Measurements from ENCODE around the gene SVEP1.
"Not testable (repeated sequence)": the region's sequence is repeated elsewhere in the genome, so short reads cannot be mapped to it uniquely, and the experiment has no call there.

The SVEP1 gene

DNA sequence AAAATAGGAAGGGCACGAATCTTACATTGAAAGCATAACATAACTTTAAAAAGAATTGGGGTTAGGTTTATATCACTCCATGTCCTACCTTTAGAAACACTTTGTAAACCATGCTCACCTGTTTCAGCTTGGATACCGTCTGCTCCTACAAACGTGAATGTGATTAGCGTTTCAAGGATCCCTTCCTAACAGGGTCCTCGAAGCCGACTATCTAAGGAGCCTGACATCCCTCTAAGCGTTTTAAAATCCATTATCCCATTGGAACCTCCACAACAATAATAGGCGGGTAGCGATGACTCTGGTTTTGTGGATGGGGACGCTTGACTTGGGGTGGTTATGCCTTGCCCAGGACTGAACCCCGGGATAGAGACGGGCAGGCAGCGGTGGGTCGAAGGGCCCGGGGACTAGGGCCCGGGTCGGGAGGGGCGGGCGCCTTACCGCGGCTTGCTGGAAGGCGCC is 937 bp downstream of the SVEP1 start:
- DNase-seq (ENCODE audit: low spot score), result no peak

- DNase-seq (ENCODE audit: low spot score), result no peak
Observed at GRCh38 chr9:110575945-110576344, 3.6 kb downstream of the SVEP1 start.

DNA sequence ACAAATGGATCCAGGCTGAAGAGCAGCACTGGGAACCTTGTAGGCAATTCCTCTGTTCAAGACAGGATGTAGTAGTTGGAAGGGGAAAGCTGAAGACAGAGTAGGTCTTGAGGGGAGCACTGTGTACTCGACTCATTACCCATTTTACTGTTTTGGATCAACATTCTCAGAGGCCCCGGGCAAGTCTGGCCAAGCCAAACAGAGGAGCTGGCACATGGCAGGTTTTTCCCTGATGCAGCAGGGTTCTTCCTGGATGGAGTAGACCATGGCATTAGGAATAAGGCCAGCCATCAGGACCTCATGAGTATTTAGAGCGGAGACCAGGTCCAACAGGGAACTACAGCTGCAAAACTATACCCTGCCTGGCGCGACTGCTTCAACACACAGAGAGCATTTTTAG is 4.4 kb downstream of the SVEP1 start:
- DNase-seq (ENCODE audit: low spot score), result no peak

DNA sequence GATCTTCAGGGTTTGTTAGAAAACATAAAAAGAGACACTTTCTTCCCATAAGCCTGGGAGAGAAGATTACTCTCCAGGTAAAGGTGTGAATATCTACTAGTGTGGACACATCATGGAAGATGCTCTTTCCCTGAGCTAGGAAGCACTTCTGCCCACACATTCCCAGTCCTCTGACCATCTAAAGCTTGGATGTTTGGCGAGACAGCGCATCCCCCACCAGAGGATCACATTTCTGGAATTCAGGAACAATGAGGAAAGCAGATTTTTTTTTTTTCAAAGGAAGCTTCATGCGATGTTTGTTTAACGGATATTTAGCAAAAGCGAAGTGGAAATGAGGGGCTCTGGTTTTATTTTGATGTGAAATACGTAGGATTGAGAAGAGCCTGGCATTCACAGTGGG is 6.2 kb downstream of the SVEP1 start:
- DNase-seq (ENCODE audit: low spot score), result no peak

- no peak for DNase-seq (ENCODE audit: low spot score)
Observed at GRCh38 chr9:110571801-110572483, 7.6 kb downstream of the SVEP1 start.

GRCh38 chr9:110566156-110566555 is 13.4 kb downstream of the SVEP1 start:
- DNase-seq (ENCODE audit: low spot score), result no peak

GRCh38 chr9:110561826-110562225 is 17.7 kb downstream of the SVEP1 start:
- DNase-seq (ENCODE audit: low spot score), result no peak

GRCh38 chr9:110559869-110560268 is 19.7 kb downstream of the SVEP1 start:
- DNase-seq (ENCODE audit: low spot score), result no peak

GRCh38 chr9:110555551-110556331 is 23.8 kb downstream of the SVEP1 start:
- DNase-seq (ENCODE audit: low spot score), result no peak

- no peak for DNase-seq (ENCODE audit: low spot score)
Observed at GRCh38 chr9:110546411-110546871, 33.1 kb downstream of the SVEP1 start.

DNA sequence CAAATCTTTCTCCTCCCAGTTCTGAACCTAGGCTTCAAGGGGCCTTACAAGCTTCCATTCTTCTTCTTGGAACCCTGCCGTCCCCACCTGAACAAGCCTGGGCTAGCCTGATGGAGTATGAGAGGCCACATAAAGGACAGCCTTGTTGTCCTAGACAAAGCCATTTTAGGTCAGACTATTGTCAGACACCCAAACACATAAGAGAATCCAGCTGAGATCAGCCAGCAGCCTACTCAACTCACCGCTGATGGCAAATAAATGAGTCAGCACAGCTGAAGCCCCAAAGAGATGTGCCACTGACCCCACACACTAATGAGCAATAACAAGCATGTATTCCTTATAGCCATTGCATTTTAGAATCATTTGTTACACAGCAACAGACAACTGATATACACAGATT is 33.8 kb downstream of the SVEP1 start:
- no peak for DNase-seq (ENCODE audit: low spot score)

- DNase-seq (ENCODE audit: low spot score), result peak; percentile 6
Observed at GRCh38 chr9:110543631-110544051, 35.9 kb downstream of the SVEP1 start.

- no peak for DNase-seq (ENCODE audit: low spot score)
Observed at GRCh38 chr9:110541950-110542349, 37.6 kb downstream of the SVEP1 start.

- no peak for DNase-seq (ENCODE audit: low spot score)
Observed at GRCh38 chr9:110538647-110539041, 40.9 kb downstream of the SVEP1 start.

GRCh38 chr9:110537841-110538646 is 41.5 kb downstream of the SVEP1 start:
- DNase-seq (ENCODE audit: low spot score), result no peak

GRCh38 chr9:110536822-110537221 is 42.7 kb downstream of the SVEP1 start:
- DNase-seq (ENCODE audit: low spot score), result no peak

- DNase-seq (ENCODE audit: low spot score), result not testable (repeated sequence)
Observed at GRCh38 chr9:110534162-110534561, 45.4 kb downstream of the SVEP1 start.

- no peak for DNase-seq (ENCODE audit: low spot score)
Observed at GRCh38 chr9:110532908-110533665, 46.5 kb downstream of the SVEP1 start.

DNA sequence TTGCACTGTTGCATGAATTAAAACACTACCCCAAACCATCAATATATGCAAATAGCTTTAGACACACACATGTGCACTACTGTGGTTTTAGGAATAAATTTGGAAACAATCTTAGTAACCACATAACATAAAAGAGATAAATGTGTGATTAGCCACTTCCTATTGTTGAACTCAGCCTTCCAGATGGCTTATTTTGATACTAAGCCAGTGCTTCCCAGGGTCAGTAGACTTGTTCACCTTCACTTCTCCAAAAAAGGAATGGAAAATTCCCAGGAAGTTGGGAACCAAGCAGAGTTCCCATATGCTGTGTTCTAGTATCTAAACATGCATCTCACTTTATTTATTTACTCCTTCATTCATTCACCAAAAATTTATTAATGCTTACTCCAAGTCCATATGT is 47.8 kb downstream of the SVEP1 start:
- DNase-seq (ENCODE audit: low spot score), result no peak

GRCh38 chr9:110531241-110531640 is 48.3 kb downstream of the SVEP1 start:
- not testable (repeated sequence) for DNase-seq (ENCODE audit: low spot score)

- DNase-seq (ENCODE audit: low spot score), result no peak
Observed at GRCh38 chr9:110528645-110529044, 50.9 kb downstream of the SVEP1 start.

DNA sequence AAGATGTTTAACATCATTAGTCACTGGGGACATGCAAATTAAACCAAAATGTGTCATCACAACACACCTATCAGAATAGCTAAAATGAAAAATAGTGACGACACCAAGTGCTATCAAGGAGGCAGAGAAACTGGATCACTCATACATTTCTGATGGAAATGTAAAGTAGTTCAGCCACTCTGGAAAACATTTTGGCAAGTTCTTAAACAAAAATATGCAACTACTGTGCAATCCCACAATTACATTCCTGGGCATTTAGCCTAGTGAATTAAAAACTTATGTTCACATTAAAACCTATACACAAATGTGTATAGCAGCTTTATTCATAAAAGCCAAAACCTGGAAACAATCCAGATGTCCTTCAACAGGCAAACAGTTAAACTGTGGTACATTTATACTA is 53.1 kb downstream of the SVEP1 start:
- DNase-seq (ENCODE audit: low spot score), result no peak
